Stimulated activated CD4-positive, alpha-beta T cell treated with anti-CD3 and anti-CD28 coated beads, Interleukin-4, amount 100 ng/mL, for 48 hours (primary cell): ENCODE data around the gene METRN.
A peak's percentile ranks its signal among the peaks of the same experiment; 100 is the strongest.

Experiments used
- DNase-seq, 2 donors: peaks; one replicate each; pipeline ENCODE4 v3.0.0-alpha.2; 2020; ENCODE audit warnings: low read depth in 2 of 2

The METRN gene

DNA sequence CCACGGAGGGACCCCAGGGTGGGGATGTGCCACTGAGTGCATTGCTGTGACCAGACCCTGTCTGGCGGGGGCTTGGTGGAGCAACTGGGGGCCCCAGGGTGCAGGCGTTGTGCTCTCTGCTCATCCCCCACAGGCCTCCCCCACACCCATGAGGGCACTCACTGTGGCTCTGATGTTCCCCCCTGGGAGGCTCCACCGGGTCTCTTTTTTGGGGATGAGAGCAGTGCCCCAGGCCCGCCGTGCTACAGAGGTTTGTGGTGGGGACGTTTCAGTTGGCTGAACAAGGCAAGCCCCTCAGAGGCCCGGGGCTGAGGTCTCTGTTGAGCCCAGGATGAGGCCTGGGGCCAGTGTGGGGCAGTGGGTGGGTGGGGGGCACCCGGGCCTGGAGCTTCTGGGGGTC, 8.8 kb downstream of the METRN start:
- no peak for DNase-seq

GRCh38 chr16:724188-725040, 9.5 kb downstream of the METRN start:
- DNase-seq: no peak

- DNase-seq: no peak
These were observed 10.1 kb downstream of the METRN start for GRCh38 chr16:725041-725376.

- no peak for DNase-seq
These were observed 10.7 kb downstream of the METRN start for GRCh38 chr16:725463-726187.

DNA sequence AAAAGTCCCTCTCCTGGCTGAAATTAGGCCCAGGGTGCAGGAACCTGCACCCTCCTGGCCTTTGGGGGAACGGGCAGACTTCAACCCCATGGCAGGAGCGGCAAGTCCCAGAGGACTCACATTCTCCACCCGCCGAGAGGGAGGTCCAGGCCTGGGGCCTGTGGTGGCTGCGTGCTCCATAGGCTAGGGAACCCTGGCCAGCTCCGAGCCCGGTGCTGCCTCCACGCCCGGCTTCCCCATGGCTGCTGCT, 11.2 kb downstream of the METRN start:
- no peak for DNase-seq

DNA sequence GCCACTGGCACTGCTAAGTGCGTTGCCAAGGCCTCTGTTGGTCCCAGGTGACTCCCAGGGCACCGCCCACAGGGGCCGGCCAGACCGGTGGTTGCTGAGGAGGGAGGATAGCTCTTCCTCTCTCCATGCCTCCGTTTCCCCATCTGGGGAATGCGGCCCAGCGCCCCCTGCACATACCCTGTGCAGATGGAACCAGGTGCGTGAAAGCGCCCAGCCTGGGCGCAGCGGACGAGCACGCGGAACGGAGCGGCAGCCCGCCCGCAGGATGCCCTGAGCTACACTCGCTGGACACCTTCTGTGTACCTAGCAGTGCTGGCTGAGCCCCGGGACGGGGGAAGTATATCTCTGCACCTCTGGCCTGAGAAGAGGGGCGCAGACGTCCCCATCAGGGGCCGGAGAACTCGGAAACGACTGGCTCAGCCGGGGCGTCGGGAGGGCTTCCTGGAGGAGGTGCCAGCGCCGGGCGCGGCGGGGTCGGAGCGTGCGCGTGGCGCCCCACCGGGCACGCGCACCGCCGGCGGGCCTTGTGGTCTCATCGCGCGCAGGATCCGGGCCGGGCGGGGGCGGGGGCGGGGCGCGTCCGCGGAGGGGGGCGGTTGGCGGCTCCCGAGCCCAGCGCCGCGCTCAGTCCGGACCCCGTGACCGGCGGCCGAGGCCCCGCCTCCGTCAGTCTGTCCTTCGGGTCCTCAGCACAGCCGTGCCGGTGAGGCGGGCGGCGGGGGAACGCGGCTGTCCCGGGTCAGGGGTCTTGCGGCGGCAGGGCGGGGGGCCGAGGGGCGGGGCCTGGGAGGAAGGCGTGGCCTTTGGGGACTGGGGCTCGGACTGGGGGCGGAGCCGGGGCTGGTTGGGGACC, 11.7 kb downstream of the METRN start, which contains the start of the genes CCDC78 and HAGHL:
Gene CCDC78, minus strand, starts transcription at position 6 of the 853 bp plus-strand sequence. CDS start 76 bp downstream, outside the sequence.
Gene HAGHL, plus strand, starts transcription at position 669 of the 853 bp plus-strand sequence. CDS start 404 bp downstream, outside the sequence.
- no peak for DNase-seq

DNA sequence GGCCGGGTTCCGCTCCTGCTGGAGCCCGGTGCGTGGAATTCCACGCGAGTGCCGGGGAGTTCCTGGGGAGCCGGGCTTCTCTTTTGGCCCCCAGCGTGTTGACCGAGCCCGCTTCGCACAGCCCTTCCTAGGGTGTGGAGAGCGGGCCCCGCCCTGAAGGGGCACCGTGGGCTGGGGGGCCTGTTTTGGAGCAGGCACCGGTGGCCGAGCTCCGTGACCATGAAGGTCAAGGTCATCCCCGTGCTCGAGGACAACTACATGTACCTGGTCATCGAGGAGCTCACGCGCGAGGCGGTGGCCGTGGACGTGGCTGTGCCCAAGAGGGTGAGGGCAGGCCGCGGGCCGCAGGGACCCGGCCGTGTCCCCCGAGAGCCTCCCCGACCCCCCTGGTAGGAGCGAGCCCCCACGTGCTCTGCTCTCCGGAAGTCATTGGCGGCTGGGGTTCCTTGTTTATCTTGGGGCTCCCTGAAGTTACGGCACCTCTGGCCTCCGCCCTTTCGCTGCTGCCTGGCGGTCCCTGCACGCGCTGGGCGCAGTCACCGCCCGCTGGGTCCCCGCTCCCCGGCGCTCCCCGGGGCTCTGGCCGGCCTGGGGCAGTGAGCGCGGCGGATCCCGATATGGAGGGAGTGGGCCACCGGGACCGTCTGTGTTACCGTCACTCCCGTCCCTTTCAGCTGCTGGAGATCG, 12.5 kb downstream of the METRN start:
- DNase-seq: no peak

GRCh38 chr16:728131-728889, 13.4 kb downstream of the METRN start:
- DNase-seq: peak in 1 of 2 donors; percentile 50

- DNase-seq: no peak
These were observed 14.2 kb downstream of the METRN start for GRCh38 chr16:728890-729744.

DNA sequence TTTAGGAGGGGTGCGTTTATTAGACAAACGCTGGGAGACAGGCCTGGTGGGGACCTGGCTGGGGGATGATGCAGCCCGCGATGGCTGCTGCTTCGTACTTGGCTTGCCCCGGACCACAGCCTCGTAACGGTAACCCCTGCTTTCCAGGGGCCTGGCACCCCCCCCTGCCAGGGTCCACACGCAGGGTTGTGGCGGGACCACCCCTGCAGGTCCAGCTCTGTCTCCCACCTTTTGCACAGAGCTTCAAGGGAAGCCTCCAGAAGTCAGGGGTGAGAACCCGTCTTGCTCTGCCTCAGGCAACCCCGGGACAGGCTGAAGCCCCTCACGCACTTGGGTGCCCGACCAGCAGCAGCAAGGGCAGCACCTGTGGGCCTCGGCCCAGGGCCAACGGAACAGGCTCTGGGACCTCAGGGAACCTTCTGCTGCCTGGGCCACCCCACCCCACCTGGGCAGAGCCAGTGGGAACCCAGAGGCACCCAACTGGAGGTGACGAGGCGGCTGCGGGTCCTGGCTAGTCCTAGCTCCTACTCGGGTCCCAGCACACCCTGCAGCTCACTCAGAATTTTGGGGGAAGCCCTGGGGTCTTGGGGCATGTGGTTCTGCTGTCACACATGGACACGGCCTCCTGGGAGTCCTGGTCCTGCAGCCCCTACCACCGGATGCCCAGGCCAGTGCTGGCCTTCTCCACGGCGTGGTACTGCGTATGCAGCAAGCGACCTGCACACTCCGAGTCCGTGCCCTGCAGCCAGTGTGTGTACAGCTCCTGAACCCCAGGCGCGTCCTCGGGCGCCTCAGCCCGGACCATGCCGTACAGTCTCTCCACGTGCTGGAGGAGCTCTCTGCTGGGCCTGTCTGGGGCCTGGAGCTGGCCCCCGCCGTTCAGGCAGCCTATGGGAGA, 15.1 kb downstream of the METRN start:
- no peak for DNase-seq

DNA sequence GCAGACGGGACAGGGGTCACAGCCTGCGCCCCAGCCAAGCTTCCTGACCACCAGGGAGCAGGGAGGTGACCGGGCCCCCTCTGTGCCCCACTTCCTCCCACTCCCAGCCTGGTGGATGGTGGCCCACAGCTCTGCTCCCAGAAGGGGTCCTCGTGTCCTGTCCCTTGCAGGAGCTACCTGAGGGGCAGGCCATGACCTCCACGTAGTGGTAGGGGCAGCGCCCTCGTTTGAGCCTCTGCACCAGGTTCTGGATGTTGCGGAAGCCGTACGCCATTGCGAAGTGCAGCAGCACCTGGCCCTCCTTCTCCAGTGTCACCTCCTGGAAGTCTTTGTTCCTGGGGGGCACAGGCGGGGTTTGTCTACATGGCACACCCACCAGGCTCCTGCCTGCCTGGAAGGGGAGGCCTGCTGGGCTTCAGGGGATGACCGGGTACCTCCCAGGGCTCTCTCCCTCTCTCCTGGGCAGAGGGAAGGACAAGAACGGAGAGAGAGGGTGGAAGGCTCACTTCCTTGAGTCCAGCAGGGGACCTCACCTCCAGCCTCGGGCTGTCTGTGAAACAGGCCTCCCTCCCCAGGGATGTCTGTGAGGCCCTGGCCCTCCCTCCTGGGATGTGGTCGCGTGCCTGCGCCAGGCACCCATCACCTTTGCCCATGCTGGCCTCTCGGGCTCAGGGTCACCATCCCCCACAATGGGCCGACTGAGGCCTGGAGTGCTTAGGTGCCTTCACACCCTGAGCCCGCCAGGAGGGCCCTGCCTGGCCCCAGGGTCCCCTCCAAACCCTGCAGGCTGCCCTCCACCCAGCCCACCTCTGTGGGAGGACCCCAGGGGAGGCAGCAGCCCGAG, 16.0 kb downstream of the METRN start:
- no peak for DNase-seq

GRCh38 chr16:732332-732731, 17.4 kb downstream of the METRN start:
- no peak for DNase-seq

DNA sequence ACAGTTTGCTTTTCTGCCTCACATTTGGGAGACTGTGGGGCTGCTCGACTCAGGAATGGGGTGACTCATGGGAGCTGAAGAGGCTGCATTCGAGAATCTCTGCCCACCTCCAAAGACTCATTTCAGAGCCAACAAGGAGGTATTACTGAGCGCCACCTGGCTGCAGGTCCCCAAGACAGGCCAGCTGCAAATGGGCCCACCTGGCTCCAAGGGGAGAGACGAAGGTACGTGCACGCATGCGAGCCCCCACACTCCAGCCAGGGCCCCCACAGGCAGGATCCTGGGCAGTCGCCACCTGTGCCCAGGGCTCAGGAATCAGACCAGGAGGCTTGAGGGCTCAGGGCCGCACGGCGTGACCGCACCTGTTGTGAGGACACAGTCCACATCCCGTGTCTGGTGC, 18.0 kb downstream of the METRN start:
- DNase-seq: no peak

- no peak for DNase-seq
These were observed 18.7 kb downstream of the METRN start for GRCh38 chr16:733382-734207.

DNA sequence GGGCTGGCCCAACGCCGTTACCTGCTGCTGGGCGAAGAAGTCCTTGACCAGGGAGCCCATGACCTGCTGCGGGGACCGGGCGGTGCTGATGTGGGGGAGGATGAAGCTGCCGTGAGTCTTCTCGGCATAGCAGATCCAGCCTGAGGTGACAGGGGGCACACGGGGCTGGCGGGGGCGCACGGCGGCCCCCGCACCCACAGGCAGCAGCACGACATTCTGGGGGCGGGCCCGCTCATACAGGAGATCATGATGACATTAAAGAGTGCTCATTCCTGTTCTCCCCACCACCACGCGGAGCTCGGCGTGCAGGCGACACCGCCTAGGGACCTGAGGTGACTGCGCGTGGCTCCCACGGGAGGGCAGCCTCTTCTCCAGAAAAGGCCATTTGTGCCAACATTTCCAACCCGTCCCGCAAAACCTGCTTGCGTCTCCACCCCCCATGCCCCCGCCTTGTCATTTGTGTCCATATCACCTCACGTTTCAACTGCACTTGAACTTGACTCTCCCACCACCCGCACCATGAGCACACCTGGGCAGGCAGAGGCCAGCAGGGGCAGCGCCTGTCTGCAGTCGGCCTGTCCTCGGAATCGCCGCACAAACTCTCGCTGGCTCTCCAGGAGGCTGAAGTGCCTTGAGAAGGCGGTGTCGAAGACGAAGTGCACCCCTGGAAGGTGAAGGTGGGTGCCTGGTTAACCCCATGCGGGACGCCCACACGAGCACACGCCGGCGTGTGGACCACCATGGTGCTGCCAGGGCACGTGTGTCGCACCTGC, 19.5 kb downstream of the METRN start:
- no peak for DNase-seq
